ENCODE data around the gene GBA3.

GBA3 gene

DNA sequence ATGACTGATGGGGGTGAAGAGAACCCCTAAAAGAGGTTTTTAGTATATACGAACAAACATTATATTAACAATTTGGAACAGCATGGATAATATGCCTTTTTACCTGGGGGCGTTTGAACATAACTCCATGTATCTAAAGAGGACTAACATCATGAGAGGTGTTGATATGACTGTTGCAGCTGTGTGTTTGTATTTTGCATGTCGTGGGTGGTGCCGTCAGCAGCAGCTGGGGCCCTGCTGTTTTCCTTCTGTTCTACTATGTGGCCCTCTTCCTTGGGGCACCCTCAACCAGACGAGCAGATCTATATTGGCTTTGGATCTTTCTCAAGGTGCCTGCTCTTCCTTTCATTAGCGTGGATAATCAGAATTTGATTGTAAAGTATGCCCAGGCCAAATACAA, 11.2 kb downstream of the GBA3 start:
- DNase-seq = no peak

DNA sequence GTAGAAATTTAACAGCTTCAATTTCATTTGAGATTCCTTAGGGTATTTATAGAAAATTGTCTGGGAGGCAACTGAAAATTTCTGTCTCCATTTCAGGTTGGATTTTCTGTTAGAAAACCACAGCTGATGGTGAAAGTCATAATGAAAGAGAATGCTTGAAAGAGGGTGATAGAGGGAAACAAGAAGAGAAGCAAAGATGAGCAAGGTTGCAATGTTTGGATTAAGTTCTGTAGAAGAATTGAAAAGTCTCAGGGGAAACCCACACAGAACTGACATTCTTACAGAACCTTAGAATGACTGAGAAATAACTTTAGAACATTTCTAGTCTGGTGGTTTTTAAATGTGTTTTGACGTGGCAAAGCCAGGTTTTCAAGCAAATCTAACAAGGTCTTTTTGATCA, 14.7 kb downstream of the GBA3 start:
- no peak for DNase-seq

DNA sequence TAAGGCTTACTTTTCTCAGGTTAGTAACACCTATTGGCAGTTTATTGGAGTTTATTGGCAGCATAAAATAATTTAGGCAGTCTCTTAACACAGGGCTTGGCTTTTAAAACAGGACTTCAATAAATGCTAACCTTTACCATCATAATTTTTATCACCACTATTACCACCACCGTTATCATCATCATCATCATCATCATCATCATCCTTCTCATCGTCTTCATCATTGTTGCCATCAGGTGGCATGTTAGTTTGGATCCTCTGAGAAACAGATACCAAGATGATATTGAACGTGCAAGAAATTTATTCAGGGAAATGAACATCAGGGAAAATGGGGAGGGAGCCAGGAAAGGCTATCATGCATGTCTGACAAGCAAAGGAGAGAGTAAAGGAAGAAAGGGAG, 16.2 kb downstream of the GBA3 start:
- DNase-seq = no peak

DNA sequence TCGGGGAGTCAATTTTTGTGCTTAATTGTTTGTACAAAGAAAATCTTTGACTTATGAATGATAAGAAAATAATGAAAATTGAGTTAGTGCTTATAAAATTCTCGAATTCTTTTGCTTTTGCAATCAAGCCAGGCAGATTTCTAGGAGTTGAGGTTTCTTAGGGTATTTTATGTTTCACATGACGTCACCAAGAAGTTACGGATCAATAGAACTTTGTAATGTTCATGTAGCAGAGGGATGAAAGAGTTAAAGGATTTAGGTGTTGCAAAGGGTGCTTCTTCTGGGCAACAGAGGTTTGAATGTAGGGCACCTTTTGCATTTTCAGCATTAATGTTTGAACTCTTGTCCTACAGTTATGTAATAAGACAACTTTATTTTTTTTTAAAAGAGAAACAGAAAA, 19.4 kb downstream of the GBA3 start:
- no peak for DNase-seq

DNA sequence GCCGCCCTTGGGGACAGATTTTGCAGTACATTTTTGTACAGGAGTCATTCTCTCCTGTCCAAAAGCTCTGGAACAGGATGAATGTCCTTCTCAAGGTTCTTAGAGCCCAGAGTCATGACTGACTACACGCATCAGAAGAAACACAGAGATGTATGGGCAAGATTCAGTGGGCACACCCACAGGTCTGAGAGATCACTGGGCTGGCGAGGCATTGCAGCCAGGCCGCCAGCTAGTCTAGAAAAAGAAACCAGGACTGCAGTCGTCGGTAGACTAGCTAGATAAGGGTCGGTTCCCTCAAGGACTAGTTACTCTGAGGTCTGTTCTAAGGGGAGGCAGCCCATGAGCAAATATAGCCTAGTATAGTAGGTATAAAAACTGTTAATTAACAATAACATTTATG, 19.8 kb downstream of the GBA3 start:
- no peak for DNase-seq

DNA sequence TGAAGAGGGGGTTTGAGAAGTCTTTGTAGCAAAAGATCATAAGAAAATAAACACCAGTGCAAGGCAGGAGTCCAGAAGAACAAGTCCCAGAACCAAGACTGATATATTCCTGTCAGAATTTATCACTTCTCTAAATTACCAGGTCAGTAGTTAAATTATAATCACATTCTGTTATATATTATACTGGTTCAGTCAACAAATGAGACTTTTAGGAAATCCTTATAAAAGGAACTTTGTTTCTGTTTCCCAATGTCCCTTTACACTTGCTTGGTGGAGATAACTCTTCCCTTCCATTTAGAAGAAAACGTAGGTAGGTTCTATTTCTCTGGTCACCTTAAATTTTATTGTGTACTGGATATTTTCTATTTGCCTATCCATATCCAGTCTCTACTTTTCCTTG, 21.1 kb downstream of the GBA3 start:
- no peak for DNase-seq

DNA sequence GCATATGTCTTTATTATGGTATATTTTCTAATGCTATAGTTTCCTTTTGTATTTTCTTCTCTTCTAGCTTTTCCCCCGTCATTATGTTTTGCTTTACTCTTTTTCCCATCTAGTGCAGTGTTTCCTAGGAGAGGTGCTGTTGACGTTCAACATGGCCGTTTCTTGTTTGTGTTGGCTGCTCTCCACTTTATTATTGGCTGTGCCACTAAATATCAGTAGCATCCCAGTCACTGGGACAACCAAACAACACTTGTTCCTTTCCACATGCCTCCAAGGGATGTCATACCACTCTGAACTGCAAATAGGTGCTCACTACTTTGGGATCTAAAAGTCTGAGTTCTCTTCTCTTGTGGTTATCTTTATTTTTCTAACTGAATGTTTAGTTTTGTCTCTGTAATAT, 26.5 kb downstream of the GBA3 start:
- no peak for DNase-seq

DNA sequence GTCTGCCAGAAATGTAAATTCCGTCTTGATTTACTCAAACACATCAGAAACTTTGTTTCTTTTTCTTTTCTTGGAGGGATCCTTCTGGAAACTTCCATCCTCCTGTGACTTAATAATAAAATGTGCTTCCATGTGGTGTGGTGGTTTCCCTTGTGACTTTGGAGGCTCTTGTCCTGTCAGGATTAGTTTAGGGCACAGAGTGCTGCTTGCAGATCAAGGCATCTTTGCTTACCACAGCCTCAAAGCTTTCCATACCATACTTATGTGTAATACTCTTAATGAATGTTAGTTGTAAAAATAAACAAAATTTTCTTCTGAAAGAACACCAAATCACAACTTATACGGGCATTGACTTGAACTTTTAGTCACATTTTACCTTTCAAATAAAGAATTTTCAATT, 27.4 kb downstream of the GBA3 start:
- no peak for DNase-seq

DNA sequence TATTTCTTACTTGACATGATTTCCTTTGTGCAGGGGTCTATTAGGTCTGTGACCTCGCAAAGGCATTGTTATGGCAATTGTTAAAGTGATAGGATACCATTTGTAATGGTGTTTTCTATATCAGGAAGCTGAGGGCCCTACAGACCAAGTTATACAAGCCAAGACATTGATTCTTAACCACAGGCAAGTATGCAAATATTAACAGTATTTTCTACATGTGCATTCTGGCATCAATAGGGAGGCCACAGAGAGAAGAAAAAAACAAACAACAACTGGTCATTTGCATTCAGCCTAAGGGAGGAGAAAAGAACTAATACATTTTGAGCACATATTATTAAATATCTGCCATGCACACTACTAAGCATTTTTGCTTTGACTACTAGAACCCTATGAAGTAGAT, 28.5 kb downstream of the GBA3 start:
- no peak for DNase-seq

DNA sequence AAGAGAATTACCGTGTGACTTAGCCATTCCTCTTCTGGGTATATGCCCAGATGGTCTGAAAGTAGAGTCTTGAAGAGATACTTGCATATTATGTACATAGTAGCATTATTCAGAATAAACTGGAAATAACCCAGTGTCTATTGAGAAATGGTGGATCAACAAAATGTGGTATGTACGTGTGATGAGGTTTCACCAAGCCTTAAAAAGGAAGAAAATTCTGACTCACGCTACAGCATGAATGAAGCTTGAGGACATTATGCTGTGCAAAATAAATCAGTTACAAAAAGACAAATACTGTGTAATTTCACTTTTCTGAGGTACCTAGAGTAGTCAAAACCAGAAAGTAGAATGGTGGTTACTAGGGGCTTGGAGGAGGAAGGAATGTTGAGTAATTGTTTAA, 37.3 kb downstream of the GBA3 start:
- DNase-seq = no peak

DNA sequence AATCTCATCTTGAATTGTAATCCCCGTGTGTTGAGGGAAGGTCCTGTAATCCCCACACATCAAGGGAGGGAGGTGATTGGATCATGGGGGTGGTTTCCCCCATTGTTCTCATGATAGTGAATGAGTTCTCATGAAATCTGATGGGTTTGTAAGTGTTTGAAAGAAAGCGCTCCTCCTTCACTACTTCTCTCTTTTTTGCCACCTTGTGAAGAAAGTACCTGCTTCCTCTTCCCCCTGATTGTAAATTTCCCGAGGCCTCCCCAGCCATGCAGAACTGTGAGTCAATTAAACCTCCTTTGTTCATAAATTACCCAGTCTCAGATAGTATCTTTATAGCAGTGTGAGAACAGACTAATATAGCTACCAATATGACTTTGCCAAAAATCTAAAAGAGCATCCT, 41.1 kb downstream of the GBA3 start:
- DNase-seq = no peak

DNA sequence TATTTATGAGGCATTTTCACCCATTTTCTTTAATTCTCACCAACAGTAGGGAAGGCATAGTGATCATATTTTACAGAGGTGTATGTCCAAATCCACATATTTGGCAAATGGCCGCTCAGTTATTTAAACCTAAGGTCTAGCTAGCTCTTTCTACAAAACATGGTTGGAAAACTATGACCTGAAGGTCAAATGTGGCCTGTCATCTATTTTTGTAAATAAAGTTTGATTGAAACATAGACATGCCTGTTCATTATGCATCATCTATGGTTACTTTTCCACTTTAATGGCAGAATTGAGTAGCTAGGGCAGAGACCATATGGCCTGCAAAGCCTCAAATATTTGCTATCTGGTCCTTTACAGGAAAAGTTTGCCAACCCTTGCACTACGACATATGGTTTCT, 44.2 kb downstream of the GBA3 start:
- no peak for DNase-seq

DNA sequence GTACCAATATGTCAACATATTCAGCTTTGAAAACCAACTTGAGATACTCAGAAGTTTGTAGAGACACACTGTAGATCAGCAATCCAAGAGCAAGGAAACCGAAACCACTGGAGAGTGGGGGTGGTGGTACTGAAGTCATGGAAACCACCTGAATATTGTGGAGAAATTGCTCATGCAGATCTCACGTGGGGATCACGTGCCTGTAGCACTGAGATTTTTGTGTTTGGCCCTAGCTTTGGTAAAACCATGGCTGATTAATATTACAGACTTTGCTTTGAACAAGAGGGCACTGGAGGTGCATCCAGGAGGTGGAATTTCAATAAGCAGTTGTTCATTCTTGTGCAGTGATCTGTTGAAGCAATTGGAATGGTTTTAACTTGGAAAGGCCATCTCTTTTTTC, 47.2 kb downstream of the GBA3 start:
- DNase-seq = peak; percentile 39

DNA sequence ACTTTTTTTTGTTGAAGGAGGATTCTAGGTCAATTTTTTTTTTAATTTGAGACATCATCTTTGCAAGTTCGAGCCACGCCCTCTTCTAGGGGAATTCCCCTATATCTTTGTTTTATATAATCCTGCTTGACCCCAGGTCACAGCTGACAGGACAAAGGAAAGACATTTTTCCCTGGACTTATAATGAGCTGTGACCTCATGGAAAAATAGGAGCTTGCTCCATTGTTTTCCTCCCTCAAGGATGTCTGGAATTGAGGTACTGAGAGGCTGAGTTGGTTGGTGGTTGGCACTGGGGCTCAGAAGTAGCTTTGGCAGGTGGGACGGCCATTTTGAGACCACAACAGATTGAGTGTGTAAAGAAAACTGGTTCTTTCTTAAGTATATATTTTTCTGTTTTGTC, 49.0 kb downstream of the GBA3 start:
- DNase-seq = no peak

DNA sequence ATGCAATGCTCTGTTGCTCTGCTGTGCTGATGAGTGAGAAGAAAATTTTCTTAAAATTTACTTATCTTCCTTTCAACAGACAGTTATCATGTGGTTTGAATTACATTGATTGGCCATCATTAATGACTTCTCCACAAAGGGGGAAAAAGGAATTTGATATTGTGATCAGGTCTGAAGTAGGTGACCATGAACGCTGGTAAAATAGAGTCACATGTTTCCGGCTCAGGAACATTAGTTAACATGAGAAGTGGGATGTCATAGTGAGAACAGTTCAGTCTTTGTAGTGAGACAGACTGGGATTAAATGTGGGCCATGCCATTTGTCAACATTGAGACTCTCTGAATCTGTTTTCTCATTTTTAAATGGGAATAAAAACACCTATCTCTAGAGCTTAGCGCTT, 50.6 kb downstream of the GBA3 start:
- no peak for DNase-seq

DNA sequence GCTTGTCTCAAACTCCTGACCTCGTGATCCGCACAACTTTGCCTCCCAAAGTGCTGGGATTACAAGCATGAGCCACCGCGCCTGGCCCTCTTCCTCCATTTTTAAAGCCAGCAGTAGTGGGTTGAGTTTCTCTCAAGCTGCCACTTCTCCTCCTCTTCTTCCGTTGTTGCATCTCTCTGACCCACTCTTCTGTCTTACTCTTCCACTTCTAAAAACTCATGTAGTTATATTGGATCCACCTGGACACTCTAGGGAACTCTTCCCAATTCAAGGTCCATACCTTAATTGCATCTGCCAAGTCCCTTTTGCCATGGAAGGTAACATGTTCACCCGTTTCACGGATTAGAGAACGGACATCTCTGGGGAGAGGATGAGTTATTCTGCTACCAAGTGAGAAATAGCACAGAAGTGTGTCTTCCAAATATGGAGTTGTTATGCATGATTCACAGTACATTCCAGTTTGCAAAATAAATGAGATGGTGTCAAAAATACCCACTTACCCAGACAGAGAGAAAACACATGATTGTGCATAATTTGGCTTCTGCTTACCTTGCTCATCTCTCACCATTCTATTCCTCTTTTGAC, 51.8 kb downstream of the GBA3 start:
- DNase-seq = no peak

DNA sequence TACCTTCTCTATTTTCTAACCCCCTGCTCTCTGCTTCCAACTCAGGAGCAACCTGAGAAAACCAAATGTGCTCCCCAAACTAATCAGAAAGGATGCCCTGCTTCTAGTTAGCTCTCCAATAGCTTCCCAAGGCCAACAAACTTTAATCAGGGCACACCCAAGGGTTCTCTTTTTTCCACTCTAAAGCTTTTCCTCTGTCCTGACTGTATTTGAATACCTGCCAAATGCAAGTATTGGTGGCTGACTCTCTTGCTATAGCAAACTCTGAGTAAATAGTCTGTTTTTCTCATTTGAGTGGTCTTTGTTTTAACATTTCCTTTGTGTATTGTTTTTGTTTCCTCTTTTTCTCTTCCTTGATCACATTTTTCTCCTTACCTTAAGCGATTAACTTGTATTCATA, 52.5 kb downstream of the GBA3 start:
- no peak for DNase-seq

DNA sequence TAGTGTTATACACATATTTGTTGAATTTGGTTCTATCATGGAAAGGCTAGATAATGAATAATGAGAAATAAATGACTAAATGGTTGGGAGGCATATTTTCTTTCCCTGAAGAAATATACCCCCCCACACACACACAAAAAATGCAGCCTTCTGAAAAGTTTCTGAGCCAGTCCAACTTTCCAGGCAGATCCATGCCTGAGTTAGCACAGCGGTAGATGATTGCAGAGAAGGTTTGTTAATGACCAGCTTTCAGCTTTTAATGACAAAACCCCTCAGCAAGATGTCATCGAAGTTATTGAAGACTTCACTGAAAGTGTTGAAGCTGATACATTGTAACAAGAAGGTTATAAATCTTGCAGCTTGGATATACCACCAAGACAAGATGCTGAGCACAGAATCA, 61.4 kb downstream of the GBA3 start:
- DNase-seq = no peak

DNA sequence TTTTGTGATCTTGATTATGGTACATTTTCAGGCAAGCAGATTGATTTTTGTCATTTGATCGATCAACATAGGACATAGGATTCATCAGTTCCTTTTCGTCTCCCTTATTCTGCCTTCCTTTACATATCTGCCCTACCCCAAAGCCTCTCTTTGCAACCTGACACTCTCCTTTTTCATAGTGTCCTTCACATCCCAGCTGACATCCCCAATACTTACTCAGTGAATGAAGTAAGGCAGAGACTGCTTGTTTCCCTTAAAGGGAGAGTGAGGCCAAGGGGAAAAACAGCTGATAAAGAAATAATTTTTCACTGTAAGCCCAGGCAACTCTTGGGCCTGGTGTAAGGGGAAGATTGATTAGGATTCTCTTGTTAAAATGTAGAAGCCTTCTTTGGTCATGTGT, 69.8 kb downstream of the GBA3 start:
- DNase-seq = no peak

DNA sequence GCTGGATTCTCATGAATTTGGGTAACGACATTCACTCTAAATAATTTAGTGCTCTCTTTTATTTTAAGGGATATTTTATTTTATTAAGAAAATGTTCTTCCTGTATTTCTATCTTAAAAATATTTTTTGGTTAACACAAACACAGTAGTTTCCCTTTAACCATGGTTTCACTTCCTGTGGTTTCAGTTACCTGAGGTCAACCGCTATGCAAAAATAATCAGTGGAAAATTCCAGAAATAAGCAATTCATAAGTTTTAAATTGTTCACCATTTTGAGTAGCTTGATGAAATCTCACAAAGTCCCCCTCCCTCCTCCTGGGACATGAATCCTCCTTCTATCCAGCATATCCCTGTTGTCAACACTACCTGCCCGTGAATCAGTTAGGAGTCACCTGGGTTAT, 71.4 kb downstream of the GBA3 start:
- DNase-seq = no peak

DNA sequence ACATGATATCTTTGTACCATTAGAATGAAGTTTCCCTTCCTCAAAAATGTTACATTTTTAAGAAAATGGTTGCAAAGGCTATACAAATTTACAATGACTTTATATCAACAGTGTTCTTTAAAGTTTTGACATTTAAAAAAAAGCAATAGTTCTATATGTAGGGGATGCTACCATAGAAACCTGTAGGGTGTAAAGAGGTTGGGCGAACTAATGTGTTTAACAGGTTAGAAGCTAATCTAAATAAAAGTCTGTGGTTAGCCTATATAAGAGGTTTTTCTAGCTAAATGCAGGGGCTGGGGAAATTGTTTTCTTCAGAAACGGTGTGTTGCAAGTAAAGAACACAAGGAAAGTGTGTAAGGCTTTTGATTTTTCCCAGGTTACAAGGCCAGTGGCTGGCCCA, 73.3 kb downstream of the GBA3 start:
- no peak for DNase-seq

DNA sequence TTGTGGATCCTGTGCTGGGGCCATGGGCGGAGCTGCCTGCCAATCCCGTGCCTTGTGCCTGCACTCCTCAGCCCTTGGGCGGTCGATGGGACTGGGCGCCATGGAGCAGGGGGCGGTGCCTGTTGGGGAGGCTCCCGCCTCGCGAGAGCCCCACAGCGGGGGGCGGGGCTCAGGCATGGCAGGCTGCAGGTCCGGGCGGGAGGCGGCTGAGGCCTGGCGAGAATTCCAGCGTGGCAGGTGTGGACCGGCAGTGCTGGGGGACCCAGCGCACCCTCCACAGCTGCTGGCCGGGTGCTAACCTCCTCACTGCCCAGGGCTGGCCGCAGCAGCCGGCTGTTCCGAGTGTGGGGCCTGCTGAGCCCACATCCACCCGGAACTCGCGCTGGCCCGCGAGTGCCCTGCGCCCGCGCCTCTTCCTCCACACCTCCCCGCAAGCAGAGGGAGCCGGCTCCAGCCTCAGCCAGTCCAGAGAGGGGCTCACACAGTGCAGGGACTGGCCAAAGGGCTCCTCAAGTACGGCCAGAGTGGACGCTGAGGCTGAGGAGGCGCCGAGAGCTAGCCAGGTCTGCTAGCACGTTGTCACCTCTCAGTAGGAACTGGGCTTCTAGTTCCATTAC, 85.9 kb downstream of the GBA3 start:
- no peak for DNase-seq

DNA sequence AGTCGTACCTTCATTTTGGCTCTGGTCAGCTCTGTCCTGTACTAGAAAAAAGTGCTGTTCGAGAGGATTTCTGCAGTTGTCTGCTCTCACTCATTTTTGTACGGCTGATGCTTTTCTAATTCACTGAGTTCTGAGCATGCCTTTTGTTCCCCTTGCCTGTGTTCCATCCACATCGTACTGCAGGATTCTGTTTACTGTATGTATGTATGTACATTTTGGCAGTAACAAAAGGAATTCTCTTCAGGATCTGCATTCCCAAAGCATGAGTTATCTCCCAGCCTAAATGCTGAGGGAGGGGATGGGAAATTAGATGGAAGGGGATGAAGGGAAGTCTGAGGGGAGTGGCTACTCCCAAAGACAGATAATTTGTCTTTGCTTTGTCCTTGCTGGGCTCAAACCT, 87.6 kb downstream of the GBA3 start:
- DNase-seq = no peak

DNA sequence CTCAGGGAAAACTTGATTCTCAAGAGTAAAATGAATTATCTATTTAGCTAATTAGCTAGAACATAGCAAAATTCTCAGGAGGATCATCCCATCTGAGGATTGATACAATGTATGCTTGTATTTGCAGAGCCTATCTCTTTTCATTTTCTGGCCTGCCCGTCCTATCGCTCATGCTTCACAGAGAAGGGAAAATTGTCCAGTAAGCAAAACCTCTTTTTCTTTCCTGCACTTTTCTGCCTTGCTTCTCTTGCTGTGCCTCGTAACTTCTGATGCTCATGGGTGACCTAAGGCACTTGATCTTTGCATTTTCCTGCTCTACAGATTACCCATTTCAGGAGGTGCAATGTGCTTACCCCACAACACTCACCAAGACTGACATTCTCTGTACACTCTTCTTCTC, 88.1 kb downstream of the GBA3 start:
- no peak for DNase-seq

DNA sequence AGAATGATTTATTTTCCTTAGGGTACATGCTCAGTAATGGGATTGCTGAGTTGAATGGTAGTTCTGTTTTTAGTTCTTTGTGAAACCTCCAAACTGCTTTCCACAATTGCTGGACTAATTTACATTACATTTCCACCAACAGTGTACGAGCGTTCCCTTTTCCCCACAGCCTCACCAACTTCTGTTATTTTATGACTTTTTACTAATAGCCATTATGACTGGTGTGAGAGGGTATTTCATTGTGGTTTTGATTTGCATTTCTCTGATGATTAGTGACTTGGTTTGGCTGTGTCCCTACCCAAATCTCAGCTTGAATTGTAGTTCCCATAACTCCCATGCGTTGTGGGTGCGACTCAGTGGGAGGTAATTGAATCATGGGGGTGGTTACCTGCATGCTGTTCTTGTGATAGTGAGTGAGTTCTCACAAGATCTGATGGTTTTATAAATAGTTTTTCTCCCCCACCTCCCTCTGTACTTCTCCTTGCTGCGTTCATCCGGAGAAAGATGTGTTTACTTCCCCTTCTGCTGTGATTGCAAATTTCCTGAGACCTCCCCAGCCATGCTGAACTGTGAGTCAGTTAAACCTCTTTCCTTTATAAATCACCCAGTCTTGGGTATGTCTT, 95.1 kb downstream of the GBA3 start:
- DNase-seq = no peak

Measured in left hindlimb (tissue), 1 donor.